Astrocyte of the spinal cord (primary cell): ENCODE data around the gene DIPK1A.

Experiments
- DNase-seq: peaks from one replicate; pipeline ENCODE4 v3.0.0; 2011; ENCODE audit warnings: low read depth, low spot score
- H3K4me3 ChIP-seq: 2 replicates; pipeline ENCODE4 v1.5.1; 2011; ENCODE audit warnings: low read depth, mild to moderate bottlenecking, low read length, moderate library complexity
- in situ Hi-C: cut with HindIII; loops from 2 replicates; pipeline ENCODE4 v1.10.0; 2017; ENCODE audit warnings: low sequenced_read_pairs
- TF ChIP-seq, protein P1 (sequence below): IDR thresholded peaks from 2 replicates; pipeline ENCODE4 v1.5.1; 2012; ENCODE audit warnings: low read depth, mild to moderate bottlenecking, low read length, inconsistent platforms

DIPK1A gene

DNA sequence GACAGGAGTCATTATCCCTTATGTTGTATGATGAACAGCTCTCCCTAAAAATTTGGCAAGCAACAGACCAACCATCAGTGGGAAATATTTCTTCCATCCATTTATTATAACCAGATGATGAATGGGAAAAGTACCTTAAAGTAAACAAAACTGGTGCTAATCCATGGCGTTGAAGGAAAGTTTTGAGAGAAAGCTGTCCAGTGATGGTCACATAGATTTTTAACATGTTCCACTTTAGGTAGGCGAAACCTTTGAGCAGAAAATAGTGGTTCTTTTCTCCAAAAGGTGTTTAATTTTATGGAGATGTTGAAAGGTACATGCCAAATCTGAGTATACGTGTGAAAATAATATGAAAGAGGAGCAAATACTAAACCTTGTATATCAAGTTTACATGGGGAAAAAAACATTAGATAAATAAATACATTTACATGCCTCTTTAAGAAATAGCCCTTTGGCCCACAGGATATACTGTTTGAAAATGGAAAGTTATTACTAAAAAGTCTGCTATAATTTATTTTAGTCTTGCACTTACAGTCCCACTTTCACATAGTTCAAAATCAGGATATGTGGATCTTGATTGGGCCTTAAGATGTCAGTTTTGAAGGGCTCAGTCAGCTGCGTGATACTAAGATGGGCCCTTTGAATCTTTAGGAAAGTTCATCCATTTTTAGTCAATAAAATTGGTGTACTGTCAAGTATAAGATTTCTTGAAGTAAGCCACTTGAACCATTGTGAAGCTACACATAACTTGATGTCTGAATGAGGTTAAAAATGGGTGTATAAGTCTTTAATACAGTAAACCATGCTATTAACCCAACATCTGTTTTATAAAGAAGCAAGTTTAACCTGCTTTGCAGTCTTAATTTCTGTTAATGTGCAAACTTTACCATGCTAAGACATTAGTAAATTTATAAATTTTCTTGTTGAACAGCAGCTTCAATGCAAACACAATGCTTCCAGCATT lies 118.9 kb downstream of the DIPK1A start:
- H3K4me3 ChIP-seq = no peak overlapping the region
- DNase-seq = no peak
- in situ Hi-C loops = no loop called here
- TF ChIP-seq, protein P1, sequence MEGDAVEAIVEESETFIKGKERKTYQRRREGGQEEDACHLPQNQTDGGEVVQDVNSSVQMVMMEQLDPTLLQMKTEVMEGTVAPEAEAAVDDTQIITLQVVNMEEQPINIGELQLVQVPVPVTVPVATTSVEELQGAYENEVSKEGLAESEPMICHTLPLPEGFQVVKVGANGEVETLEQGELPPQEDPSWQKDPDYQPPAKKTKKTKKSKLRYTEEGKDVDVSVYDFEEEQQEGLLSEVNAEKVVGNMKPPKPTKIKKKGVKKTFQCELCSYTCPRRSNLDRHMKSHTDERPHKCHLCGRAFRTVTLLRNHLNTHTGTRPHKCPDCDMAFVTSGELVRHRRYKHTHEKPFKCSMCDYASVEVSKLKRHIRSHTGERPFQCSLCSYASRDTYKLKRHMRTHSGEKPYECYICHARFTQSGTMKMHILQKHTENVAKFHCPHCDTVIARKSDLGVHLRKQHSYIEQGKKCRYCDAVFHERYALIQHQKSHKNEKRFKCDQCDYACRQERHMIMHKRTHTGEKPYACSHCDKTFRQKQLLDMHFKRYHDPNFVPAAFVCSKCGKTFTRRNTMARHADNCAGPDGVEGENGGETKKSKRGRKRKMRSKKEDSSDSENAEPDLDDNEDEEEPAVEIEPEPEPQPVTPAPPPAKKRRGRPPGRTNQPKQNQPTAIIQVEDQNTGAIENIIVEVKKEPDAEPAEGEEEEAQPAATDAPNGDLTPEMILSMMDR = no peak

DNA sequence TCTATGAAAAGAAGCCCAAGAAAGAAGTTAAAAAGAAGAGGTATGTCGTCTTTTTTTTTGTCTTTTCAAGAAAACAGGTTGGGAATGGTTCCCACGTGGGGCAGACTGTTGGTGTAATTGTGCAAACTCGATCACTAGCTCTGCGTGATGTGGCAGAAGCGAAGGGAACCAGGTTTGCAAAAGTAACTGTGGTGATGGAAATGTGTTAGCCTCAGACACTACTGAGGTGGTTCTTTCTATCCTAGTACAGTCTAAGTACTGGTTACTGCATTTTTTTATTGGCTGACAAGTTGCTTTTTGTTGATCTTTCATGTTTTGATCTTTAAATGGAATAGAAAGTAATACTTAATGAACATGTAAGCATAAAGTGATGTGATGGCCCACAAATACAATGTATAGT lies 120.7 kb downstream of the DIPK1A start:
- no peak overlapping the region for H3K4me3 ChIP-seq
- in situ Hi-C loops = no loop called here
- TF ChIP-seq, protein P1 = no peak
- DNase-seq = no peak

DNA sequence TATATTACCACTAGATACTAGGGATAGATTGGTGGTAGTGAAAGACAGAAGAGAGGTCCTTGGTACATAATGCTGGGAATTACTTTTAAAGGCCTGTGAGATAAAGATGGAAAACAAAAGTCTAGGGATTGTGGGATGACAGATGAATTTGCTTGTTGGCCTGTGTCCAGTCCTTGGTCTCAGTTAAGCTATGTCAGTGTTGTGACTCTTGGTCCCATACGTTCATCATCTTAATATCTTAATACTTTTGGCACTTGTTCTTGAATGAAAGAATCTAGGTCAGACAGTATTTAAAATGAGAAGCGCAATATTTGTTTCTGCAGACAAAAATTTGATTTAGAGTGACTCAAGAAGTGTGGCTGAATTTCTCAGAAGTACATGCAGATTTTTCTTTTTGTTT lies 121.8 kb downstream of the DIPK1A start:
- DNase-seq = no peak
- TF ChIP-seq, protein P1 = no peak
- H3K4me3 ChIP-seq = no peak overlapping the region
- in situ Hi-C loops = no loop called here

DNA sequence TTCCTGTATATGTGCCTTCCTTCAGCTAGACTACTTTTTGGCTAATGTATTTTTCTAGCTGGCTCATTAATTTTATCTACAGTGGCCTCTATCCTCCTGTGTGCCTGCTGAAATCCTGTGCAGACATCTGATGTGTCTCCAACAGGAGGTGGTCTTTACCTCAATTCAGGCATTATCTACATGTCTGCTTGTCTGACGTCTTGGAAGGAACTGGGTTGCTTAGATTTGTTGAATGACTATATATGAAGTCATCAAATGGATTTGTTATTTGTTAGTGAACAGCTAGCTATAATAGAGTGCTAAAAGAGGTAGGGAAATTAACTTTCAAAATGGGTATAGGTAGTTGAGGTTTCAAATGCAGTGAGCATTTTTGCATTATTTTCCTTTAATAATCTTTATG lies 122.7 kb downstream of the DIPK1A start:
- no peak for DNase-seq
- TF ChIP-seq, protein P1 = no peak
- H3K4me3 ChIP-seq = no peak overlapping the region
- in situ Hi-C loops = no loop called here

DNA sequence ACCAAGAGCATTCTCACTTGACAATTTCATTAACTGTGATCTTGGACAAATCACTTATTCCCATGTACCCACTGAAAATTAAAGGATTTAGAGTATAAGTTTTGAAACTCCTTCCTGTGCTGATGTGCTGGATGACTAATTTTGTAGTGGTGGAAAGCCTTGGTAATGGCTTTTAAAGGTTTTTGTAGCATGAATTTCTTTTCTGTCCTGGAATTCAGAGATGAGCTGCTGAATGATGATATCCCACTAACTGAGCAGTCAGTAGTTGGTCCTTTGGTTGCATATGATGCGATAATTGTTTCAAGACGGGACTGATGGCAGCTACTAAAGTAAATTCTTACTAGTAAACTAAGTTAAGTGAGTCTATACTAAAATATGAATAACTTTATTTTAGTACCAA lies 124.2 kb downstream of the DIPK1A start:
- TF ChIP-seq, protein P1 = no peak
- in situ Hi-C loops = no loop called here
- no peak for DNase-seq
- no peak overlapping the region for H3K4me3 ChIP-seq

DNA sequence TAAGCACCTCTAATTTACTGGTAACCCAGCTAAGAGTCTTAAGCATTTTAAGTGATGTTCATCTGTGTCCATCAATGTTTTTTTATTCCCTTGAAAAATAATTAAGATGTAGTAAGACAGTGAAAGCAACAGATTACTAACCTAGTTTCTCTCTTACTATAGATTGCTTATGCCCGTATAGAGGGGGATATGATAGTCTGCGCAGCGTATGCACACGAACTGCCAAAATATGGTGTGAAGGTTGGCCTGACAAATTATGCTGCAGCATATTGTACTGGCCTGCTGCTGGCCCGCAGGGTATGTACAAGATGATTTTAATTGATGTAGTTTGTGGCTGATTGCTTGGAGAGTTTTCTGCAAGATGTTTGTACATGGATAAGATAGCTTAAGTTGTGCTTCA lies 126.6 kb downstream of the DIPK1A start:
- TF ChIP-seq, protein P1 = no peak
- H3K4me3 ChIP-seq = no peak overlapping the region
- DNase-seq = no peak
- in situ Hi-C loops = no loop called here
